HFF-Myc (cell line): Measurements from ENCODE around the gene LYST.
"Not testable (repeated sequence)": the region's sequence is repeated elsewhere in the genome, so short reads cannot be mapped to it uniquely, and the experiment has no call there.

Experiments
- DNase-seq: peaks from one replicate; pipeline ENCODE4 v3.0.0-alpha.2; 2011; ENCODE audit warnings: low read depth; ENCODE audit errors: extremely low read depth
- H3K4me3 ChIP-seq: replicated peaks from 2 replicates; pipeline ENCODE4 v1.5.1; 2011; ENCODE audit warnings: low read depth, mild to moderate bottlenecking, control low read depth, low read length
- CTCF ChIP-seq: IDR thresholded peaks from 2 replicates; pipeline ENCODE4 v1.5.1; 2012; ENCODE audit warnings: mild to moderate bottlenecking, low read depth, low read length, control low read depth; ENCODE audit errors: missing control alignments

The LYST gene

DNA sequence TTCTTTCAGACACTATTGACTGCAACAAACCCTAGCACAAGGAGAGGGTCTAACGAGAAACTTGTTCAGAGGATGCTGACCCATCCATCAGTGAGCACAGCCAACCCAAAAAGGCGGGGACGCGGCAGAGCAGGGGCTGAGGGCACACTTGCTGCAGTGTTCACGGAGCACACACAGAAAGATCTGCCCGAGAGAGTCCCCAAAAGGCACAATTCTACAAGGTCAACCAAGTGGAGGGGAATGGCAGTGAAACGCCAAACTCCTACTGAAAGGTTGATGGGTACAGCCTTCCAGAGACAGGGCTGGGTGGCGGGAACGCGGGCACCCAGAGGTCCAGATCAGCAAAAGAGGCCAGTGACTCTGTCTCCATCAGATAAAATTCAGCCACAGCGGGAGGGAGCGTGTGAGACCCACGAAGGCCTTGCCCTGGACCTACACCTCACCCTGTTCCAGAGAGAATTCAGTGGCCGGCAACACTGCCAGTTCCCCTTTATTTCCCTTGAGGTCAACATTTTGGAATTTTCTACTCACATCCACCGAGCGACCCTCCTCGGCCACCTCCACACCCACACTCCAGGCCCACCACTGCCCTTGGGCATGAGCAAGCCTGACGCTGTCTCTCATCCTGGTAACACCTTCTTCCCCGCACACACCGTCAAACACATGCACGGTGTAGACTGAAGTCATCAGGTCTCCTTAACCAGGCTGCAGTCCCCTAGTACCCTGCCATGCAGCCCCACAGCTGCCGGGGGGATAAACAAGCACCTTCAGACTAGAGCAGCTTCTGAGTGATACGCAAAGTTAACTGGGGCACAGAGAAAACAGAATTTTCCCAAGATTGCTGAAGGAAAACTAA is 222.6 kb downstream of the LYST start:
- TF ChIP-seq CTCF: no peak
- no peak for DNase-seq

GRCh38 chr1:235642943-235643371 is 223.7 kb downstream of the LYST start:
- no peak for DNase-seq
- TF ChIP-seq CTCF: no peak
- no peak overlapping the region for H3K4me3 ChIP-seq

More for the DNA sequence above, 222.6 kb downstream of the LYST start:
- no peak overlapping the region for H3K4me3 ChIP-seq

DNA sequence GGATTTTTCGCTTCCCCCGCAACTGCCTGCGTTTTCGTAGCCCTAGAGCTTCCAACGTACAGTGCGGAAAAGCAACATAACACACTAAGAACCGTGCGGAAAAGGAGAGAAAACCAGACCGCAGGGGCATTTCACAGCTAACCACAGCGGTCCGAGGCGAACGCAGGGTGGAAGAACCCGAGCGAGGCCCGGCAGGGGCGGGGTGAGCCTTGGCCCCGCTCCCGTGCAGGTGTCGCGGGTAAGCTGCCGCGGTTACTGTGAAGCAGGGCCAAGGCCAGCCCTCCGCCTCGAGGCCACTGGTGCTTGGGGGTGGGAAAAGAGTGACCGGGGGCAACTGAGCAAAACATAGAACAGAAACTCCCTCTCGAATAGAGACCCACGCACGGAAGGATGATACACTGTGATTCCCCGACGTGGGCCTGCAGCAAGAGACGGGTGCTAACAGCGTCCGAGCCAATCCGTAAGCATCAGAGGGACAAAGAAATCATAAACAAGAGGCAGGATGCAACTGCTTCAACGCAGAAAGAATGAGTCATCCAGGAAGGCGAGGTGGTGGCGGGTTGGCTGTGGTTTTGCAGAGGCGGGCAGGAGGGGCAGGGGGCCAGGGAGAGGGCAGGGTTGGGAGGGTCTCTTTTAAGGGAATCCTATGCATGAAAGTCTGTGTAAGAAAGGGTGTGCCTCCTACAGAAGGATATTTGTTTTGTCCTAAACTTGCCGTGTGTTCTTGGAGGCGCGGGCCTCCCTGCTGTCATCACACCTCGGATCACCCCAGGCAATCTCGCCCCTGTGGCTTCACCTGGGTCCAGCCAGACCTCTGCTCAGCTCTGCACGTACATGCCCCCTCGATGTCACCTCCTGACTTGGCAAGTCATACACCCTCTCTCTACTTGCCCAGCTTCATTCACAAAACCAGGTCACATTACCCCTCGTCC is 224.4 kb downstream of the LYST start:
- H3K4me3 ChIP-seq: no peak overlapping the region
- peak; percentile 42 for DNase-seq
- no peak for TF ChIP-seq CTCF

DNA sequence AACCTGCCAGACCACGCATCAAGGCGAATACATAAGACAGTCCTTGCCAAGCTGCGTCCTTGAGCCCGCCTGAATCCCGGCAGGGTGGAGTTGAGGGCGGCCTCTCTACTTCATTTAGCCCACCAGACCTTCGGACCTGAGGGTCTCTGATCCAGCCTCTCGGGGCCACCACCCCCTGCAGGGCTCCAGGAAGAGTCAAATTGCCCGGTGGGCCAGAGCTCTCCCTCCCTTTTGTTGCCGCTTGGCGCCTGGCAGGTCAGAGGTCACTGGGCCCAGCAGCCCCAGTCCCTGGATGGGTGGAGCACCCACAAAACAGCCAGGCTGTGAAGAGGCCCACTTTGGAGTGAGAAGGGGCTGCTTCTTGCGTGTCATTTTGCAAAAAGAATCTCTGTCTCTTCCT is 226.1 kb downstream of the LYST start:
- no peak for DNase-seq
- no peak for TF ChIP-seq CTCF
- H3K4me3 ChIP-seq: no peak overlapping the region

DNA sequence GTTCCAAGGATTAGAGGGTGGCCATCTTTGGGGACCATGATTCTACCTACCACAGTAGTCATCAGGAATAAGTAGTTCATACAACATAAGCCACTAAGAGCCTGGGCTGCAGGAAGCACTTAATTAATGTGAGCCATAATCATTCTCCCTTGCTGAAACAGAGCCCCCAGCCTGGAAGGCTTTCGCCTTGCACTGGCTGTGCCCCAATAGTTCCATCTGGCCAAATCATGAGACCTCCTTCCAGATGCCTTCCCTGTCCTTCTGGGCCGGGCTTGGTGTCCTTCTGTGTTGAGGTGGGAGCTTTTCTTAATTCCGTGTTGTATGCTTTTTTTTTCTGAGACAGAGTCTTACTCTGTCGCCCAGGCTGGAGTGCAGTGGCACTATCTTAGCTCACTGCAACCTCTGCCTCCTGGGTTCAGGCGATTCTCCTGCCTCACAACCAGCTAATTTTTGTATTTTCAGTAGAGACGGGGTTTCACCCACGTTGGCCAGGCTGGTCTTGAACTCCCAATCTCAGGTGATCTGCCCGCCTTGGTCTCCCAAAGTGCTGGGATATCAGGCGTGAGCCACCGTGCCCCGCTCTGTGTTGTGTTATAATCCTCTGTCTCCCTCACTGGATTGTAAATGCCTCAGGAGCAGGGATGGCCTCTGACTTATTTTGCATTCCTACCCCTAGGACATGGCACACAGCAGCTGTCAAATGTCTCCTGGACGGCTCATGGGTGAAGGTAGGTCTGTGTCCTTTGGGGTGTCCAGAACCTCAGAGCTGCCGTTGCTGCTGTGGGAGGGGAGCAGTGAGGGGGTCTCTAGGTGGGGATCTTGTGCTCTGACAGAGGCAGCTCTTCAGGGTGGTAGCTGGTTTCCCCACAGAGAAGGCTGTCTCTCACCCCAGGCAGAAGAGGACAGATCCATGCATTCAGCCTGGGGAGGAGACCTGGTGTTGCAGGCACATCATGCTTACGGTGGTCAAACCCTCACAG is 227.2 kb downstream of the LYST start:
- H3K4me3 ChIP-seq: no peak overlapping the region
- TF ChIP-seq CTCF: no peak
- no peak for DNase-seq

GRCh38 chr1:235638612-235639011 is 228.1 kb downstream of the LYST start:
- DNase-seq, H3K4me3 ChIP-seq: not testable (repeated sequence)
